SHP77 treated with DMSO at 0.1 percent for 48 hours (cell line): Measurements from ENCODE around the gene TMEM52B.

Experiments used
- DNase-seq: peaks from one replicate; lab custom pipeline; 2025; lab: John Stamatoyannopoulos, UW

TMEM52B gene

GRCh38 chr12:10178821-10179220, at the start of gene TMEM52B:
TMEM52B (plus strand) TSS chr12:10179032; CDS start chr12:10179575, 543 bp downstream.
- no peak for DNase-seq

DNA sequence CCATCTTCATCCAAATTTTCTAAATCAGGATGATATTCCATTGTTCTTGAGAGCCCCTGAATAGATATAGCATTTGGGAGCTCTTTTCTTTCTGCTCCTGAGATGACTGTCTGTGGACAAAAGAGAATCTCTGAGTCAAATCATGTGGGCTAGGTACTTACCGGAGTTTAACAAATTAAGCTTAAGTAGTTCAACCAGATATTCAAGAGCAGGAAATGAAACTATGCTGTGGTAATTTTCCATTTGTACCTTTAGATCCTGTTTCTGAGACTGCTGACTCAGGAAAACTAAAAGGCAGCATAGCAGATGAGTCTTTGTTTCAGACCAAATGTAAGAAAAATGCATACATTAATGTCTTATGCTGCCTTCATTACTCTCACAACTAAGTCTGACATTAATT, 48.8 kb upstream of the TMEM52B start, which contains the start of gene CLEC7A:
CLEC7A (minus strand) TSS at position 158 of the 400 bp plus-strand sequence; CDS start at position 41, 117 bp downstream.
- DNase-seq, result no peak

GRCh38 chr12:10131111-10131690, 47.6 kb upstream of the TMEM52B start:
- no peak for DNase-seq

- no peak for DNase-seq
Observed at GRCh38 chr12:10132850-10133370, 45.9 kb upstream of the TMEM52B start.

DNA sequence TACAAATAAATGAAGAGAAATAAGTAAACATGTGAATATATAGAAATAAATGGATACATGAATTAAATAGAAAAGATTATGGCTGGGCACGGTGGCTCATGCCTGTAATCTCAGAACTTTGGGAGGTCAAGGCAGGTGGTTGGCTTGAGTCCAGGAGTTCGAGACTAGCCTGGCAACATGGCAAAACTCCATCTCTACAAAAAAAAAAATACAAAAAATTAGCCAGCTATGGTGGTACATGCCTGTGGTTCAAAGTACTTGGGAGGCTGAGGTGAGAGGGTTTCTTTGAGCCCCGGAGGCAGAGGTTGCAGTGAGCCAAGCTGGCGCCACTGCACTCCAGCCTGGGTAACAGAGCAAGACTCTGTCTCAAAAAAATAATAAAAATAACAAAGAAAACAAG, 43.7 kb upstream of the TMEM52B start:
- no peak for DNase-seq

DNA sequence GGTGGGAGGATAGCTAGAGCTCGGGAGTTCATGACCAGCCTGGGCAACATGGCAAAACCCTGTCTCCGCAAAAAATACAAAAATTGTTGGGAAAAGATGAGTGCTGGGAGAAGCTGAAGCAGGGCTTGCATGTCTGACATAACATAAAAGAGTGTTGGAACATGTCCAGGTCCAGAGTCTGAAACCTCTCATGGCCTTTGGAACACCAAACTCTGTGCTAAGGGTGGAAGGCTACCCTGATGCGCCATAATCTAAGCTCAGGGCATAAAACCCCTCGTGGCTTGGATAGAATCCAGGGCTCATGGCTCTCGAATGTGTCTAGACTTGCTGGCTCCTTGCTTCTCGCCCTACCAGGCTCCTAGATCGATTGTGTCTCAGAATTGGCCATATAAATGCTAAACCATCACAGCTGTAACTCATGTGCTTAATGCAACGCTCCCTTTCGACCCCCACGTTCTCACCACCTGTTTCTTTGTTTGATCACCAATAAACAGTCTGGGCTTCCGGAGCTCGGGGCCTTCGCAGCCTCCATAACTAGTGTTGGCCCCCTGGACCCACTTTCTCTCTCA, 42.1 kb upstream of the TMEM52B start:
- peak; percentile 59 for DNase-seq

GRCh38 chr12:10140001-10140400, 38.8 kb upstream of the TMEM52B start:
- DNase-seq, result no peak

DNA sequence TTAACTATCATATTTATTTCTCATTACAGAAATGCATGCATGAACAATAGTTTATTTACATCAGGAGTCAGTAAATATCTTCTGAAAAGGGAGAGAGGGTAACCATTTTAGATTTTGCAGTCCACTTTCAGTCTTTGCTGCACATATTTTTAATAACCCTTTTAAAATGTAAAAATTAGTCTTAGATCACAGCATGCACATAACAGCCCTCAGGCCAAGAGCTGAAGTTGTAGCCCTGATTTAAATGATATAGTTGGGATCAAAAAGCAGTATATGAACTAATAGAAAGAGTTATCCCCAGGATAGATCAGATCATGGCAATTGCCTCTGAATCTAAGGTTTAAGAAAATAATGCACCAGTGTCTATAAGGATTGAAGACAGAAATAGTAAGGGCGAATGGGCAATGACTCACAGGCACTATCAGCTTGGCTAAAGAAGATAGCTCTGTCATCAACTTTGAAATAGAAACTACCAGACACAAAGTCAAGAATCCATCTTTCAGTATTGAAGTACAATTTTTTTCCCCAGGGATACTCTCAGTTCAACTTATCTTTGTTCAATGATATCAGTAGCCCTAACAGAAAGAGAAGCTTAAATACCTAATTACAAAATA, 35.7 kb upstream of the TMEM52B start:
- no peak for DNase-seq

DNA sequence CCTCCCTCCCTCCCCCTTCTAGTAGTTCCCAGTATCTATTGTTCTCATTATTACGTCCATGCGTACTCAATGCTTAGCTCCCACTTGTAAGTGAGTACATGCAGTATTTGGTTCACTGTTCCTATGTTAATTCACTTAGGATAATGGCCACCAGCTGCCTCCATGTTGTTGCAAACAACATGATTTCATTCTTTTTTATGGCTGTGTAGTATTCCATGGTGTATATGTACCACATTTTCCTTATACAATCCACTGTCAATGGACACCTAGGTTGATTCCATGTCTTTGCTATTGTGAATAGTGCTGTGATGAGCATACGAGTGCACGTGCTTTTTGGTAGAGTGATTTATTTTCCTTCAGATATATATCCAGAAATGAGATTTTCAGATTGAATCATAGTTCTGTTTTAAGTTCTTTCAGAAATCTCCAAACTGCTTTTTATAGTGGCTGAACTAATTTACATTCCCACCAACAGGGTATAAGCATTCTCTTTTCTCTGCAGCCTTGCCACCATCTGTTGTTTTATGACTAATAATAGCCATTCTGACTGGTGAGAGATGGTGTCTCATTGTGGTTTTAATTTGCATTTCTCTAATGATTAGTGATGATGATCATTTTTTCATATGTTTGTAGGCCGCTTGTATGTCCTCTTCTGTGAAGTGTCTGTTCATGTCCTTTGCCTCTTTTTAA, 31.0 kb upstream of the TMEM52B start:
- DNase-seq, result no peak

- DNase-seq, result no peak
Observed at GRCh38 chr12:10151621-10152020, 27.2 kb upstream of the TMEM52B start.

DNA sequence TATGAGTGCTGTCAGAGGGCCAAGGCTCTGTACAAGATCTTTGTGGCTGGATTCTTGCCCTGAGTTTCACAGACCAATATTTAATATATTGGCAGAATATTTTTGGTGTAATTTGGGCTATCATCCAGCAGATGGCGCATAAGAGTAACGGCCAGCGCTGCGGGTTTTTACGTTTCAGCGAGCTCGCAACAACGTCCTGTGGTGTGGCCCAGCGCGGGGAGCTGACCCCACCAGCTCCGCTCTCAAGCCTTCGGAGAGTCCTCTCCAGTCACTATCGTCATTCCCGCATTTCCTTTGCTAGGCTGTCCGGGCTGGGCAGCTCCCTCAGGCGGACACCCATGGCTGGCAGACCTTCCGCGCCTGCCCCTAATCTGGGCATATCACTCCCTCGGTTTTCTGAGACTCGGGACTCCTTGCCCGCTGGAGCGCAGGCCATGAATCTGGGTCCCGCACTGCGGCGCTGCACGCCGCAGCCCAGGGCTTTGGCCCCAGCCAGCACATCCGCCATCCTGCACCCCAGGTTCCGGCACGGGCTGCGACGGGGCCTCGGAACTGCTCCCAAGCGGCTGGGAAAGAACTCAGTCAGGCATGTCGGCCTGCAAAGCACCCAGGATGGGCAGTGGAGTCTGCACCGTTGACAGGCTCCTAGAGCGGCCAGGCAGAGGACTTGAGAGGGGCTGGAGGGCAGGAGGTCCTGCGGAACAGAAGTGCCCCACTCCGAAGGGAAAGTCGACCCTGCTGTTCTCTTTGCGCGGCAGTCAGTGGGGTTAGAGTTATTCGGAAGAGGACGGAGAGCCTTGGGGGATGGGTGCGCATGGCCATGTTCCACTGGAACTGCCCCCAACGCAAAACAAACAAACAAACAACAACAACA, 25.3 kb upstream of the TMEM52B start:
- DNase-seq, result peak; percentile 22

DNA sequence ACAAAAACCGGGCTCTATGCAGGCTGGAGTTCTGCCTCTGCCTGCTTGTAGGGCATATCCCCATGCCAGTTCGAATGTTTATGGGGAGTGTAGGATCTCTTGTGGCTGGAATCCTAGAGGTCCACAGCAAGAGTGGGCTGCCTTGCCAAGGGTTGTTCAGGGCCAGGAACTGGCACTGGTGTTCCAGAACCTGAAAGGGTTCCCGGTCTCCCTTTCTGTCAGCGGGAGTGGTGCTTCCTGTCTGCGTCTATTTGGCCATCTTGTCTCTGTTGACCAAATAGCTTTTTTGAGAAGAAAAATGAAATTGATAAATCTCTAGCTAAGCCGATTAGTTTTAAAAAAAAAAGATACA, 24.7 kb upstream of the TMEM52B start:
- no peak for DNase-seq

DNA sequence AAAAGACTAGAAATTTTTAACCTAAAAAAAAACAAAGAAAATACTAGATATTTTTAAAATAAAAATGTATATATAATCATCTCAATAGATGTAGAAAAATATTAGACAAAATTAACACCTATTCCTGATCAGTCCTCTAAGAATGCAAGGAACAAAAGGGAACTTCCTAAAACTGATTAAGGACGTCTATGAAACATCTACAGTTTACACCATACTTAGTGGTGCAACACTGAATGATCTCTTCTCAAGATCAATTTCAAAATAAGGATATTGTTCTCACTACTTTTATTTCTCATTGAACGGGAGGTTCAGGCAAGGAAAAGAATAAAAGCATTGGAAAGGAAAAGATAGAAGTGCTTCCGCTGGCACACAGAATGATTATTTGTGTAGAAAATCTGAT, 22.9 kb upstream of the TMEM52B start:
- DNase-seq, result no peak

- no peak for DNase-seq
Observed at GRCh38 chr12:10158406-10158805, 20.4 kb upstream of the TMEM52B start.

DNA sequence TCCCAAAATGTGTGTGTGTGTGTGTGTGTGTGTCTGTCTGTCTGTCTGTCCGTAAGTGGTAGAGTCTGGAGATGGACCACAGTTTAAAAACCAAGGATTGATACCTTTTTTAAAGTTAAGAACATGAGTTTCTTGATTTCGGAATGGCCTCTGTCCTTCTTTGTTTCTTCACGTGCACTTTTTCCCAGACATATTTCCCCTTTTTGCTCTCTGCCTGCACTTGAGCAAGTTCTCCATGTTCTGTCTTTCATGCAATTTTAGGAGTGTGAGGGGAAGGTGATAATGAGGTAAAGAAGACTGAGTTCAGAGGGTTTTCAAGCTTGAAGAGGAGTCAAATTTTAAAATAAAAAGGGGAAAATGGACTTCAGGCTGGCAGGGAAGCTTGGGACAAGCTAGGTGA, 19.6 kb upstream of the TMEM52B start:
- no peak for DNase-seq

DNA sequence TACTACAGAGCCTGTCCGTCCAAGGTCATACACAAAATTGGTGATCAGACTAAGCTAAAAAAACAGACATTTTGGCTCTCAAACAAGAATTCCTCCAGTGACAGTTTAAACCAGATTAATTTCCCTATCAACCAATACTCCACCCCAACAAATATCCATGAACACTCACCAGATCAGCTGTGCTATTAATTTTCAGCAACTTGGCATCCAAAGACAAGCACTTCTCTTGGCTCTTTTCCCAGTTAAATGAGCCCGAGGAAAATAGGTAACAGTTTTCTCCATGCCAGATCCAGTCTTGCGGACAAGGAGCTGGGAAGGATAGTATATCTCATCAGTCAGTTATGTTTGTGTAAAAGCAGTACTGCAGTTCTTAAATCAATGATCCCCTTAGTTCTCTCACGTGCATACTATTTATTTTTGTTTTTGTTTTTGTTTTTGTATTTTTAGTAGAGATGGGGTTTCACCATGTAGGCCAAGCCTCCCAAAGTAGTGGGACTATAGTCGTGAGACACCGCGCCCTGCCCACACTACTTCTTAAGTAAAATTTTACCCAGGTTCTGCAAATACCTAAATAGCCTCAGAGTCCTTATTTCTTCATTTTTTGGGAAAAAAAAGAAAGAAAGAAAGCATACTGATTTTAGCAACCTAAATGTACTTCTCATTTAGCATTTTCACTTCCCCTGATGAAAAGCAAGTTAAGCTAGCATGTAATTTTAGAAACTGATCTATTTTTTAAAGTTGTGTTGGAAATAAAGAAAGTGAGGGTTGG, 18.0 kb upstream of the TMEM52B start:
- no peak for DNase-seq

DNA sequence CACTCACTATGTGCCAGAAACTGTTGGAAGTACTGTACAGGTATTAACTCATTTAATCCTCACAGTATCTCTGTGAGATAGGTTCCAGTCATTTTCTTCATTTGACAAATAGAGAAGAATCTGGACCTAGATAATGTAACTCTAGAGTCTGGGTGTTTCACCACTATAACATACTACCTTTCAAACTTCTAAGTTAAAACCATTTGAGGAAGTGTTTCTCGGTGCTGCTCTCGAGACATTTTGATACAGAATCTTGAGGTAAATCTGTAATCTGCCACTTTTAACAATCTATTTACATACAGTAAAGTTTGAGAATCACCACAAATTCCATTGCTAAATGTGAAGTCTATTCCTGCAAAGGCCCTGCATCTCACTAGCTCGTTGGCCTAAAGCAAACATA, 15.7 kb upstream of the TMEM52B start:
- DNase-seq, result no peak

DNA sequence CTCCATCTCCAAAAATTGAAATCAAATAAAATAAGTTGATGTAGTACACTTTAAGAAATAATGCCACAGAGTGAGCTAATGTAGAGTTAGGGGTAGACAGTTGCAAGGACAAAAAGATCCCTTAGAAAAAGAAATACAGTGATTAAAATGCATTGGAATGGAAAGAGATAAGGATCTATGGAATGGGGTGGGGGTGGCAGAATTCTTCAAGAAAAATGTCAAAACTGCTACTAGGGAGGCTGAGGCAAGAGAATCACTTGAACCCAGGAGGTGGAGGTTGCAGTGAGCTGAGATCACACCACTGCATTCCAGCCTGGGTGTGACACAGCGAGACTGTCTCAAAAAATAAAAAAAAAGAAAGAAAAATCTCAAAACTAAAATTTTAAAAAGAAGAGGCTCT, 13.4 kb upstream of the TMEM52B start:
- DNase-seq, result no peak

- no peak for DNase-seq
Observed at GRCh38 chr12:10167599-10167998, 11.2 kb upstream of the TMEM52B start.

- no peak for DNase-seq
Observed at GRCh38 chr12:10169104-10169503, 9.7 kb upstream of the TMEM52B start.

- DNase-seq, result no peak
Observed at GRCh38 chr12:10170216-10170615, 8.6 kb upstream of the TMEM52B start.
